Vagina (tissue), 2 donors: Measurements from ENCODE around the gene KMT5B. TPM values are rescaled to one million over a fixed set of nuclear protein-coding genes. Genes with fewer than 3 reads are reported as not detected.
"Not testable (repeated sequence)": the region's sequence is repeated elsewhere in the genome, so short reads cannot be mapped to it uniquely, and the experiment has no call there.

ENCODE experiments used
- DNase-seq, 2 donors: peaks; one replicate each; pipeline ENCODE4 v3.0.0-alpha.2; 2017; ENCODE audit errors: extremely low spot score in 2 of 2
- H3K27ac ChIP-seq: fragments of 200-600 bp; sonication (generic); one replicate; pipeline ENCODE4 v1.5.1; 2019
- H3K27me3 ChIP-seq: fragments of 200-600 bp; sonication (generic); one replicate; pipeline ENCODE4 v1.5.1; 2019
- H3K36me3 ChIP-seq, 2 donors: fragments of 200-600 bp; sonication (generic); one replicate each; pipeline ENCODE4 v1.5.1; 2017 to 2019
- H3K4me1 ChIP-seq: fragments of 200-600 bp; sonication (generic); one replicate; pipeline ENCODE4 v1.5.1; 2019
- H3K4me3 ChIP-seq, 2 donors: fragments of 200-600 bp; sonication (generic); 1 replicate in 1 of 2; 2 replicates in 1 of 2; pipeline ENCODE4 v1.5.1; 2016 to 2019
- H3K9me3 ChIP-seq: fragments of 200-600 bp; sonication (generic); one replicate; pipeline ENCODE4 v1.5.1; 2019
- POLR2A ChIP-seq, 2 donors: fragments of 450-650 bp; IDR thresholded peaks; one replicate each; pipeline ENCODE4 v1.6.1; 2017; ENCODE audit warnings: antibody characterized with exemption in 2 of 2, mild to moderate bottlenecking in 2 of 2, moderate library complexity in 2 of 2
- POLR2AphosphoS5 ChIP-seq, 2 donors: sonication (generic); formaldehyde crosslinking; IDR thresholded peaks; one replicate each; pipeline ENCODE4 v1.9.0; 2017; ENCODE audit warnings: antibody characterized with exemption in 2 of 2, mild to moderate bottlenecking in 2 of 2, low read depth in 1 of 2; ENCODE audit not compliant: insufficient read depth in 1 of 2
- intact Hi-C: fragments of 100-400 bp; cut with DNase I; formaldehyde crosslinking; loops from one replicate; pipeline ENCODE4 v1.15.1; 2023
- total RNA-seq: library from RNA; depleted of rRNA; stranded (reverse); fragments of >200 nt; gene quantifications from one replicate; pipeline ENCODE4 v1.2.3, GENCODE V29; 2016
- TF ChIP-seq, protein P1 (sequence below), 3 experiments: fragments of 450-650 bp in 2 of 3; fragments of 200-600 bp in 1 of 3; sonication (generic) in 1 of 3; IDR thresholded peaks; one replicate each; pipeline ENCODE4 v1.5.1; 2017 to 2019; ENCODE audit warnings: antibody characterized with exemption in 3 of 3, mild to moderate bottlenecking in 2 of 3, moderate library complexity in 2 of 3

The KMT5B gene
- total RNA-seq, 1 donor from 2014 or later, result 35.4 TPM

DNA sequence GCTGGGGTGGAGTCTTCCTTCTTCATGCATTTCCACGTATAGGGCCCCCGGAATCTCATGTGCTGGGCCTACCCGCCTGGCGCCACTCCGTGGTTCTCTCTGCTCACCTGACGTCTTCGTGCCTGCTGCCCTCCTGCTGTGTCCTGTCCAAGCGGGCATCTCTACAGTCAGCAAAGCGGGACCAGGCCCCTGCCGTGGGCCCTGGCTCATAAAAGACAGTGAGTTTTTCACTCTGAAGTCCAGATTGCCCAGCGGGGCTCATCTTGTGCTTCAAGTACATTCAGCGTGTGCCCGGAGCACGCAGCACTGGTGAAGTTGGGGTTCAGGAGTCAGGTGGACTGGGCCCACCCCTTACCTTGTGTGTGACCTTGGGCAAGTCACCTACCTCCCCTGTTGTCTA lies 41.3 kb upstream of the KMT5B start:
- TF ChIP-seq POLR2A (IDR thresholded peaks at IDR 0.05), result no peak
- TF ChIP-seq, protein P1, sequence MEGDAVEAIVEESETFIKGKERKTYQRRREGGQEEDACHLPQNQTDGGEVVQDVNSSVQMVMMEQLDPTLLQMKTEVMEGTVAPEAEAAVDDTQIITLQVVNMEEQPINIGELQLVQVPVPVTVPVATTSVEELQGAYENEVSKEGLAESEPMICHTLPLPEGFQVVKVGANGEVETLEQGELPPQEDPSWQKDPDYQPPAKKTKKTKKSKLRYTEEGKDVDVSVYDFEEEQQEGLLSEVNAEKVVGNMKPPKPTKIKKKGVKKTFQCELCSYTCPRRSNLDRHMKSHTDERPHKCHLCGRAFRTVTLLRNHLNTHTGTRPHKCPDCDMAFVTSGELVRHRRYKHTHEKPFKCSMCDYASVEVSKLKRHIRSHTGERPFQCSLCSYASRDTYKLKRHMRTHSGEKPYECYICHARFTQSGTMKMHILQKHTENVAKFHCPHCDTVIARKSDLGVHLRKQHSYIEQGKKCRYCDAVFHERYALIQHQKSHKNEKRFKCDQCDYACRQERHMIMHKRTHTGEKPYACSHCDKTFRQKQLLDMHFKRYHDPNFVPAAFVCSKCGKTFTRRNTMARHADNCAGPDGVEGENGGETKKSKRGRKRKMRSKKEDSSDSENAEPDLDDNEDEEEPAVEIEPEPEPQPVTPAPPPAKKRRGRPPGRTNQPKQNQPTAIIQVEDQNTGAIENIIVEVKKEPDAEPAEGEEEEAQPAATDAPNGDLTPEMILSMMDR (IDR thresholded peaks at IDR 0.05), result no peak
- TF ChIP-seq POLR2AphosphoS5 (IDR thresholded peaks at IDR 0.05; ENCODE audit: insufficient read depth in 1 of 2, low read depth in 1 of 2), result no peak
- intact Hi-C loops, result no loop called here
- Histone ChIP-seq H3K9me3 (no peaks in the 10 kb centered on the region), H3K36me3 (no peaks in the 10 kb centered on the region), H3K4me1 (peaks cover 26% of the 10 kb centered on the region), H3K27ac (no peak overlapping the region), H3K27me3 (no peaks in the 10 kb centered on the region), H3K4me3 (no peak overlapping the region)
- DNase-seq, result no peak

DNA sequence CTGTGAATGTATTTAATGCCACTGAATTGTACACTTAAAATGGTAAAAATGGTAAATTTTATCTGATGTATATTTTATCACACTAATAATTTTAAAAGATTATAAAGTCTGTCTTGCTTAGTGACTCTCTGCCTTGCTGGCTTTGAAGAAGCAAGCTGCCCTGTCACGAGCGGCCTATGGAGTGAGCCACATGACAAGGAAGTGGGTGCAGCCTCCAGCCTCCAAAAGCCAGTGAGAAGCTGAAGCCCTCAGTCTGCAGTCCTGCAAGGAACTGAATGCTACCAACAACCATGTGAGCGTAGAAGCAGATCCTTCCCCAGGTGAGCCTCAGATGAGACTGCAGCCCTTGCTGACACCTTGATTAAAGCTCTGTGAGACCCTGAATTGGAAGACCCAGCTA lies 38.7 kb upstream of the KMT5B start:
- no peak overlapping the region for H3K4me3 ChIP-seq
- DNase-seq, result no peak
- H3K36me3 ChIP-seq, result no peaks in the 10 kb centered on the region
- TF ChIP-seq, protein P1 (IDR thresholded peaks at IDR 0.05), result no peak
- TF ChIP-seq POLR2AphosphoS5 (IDR thresholded peaks at IDR 0.05; ENCODE audit: insufficient read depth in 1 of 2, low read depth in 1 of 2) (no peak), POLR2A (IDR thresholded peaks at IDR 0.05) (no peak)
- intact Hi-C loops, result no loop called here
- peaks cover 13% of the 10 kb centered on the region for H3K4me1 ChIP-seq
- no peaks in the 10 kb centered on the region for H3K27me3 ChIP-seq
- no peak overlapping the region for H3K27ac ChIP-seq
- no peaks in the 10 kb centered on the region for H3K9me3 ChIP-seq

DNA sequence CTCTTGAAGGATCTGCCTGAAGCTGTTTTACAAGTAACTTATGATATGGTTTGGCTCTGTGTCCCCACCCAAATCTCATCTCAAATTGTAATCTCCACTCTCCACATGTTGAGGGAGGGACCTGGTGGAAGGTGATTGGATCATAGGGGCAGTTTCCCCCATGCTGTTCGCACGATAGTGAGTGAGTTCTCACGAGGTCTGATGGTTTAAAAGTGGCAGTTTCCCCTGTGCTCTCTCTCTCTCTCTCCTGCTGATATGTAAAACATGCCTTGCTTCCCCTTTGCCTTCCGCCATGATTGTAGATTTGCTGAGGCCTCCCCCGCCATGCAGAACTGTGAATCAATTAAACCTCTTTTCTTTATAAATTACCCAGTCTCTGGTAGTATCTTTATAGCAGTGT lies 31.8 kb upstream of the KMT5B start:
- H3K4me1 ChIP-seq, H3K4me3 ChIP-seq, H3K27me3 ChIP-seq, intact Hi-C loops, H3K27ac ChIP-seq, DNase-seq, H3K36me3 ChIP-seq, H3K9me3 ChIP-seq: not testable (repeated sequence)

DNA sequence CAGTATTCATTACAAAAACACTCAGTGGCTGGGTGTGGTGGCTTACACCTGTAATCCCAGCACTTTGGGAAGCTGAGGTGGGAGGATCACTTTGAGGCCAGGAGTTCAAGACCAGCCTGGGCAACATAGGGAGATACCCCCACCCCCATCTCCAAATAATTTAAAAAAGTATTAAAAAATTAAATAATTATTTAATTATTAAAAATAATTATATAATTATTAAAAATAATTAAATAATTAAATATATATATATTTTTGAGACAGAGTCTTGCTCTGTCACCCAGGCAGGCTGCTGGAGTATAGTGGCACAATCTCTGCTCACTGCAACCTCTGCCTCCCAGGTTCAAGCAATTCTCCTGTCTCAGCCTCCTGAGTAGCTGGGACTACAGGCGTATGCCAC lies 30.8 kb upstream of the KMT5B start:
- DNase-seq, H3K4me3 ChIP-seq, H3K4me1 ChIP-seq, H3K27me3 ChIP-seq, H3K36me3 ChIP-seq, intact Hi-C loops, H3K27ac ChIP-seq, H3K9me3 ChIP-seq: not testable (repeated sequence)

DNA sequence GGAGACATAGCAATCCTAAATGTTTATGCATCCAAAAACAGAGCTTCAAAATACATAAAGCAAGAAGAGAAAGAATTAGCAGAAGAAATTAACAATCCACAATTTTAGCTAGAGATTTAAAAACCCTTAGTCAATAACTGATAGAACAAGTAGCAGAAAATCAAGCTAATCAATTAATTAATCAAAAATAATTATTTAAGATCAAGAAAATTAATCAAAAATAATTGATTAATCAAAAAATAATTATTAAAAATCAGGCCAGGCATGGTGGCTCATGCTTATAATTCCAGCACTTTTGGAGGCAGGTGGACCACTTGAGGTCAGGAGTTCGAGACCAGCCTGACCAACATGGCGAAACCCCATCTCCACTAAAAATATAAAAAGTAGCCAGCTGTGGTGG lies 29.5 kb upstream of the KMT5B start:
- Histone ChIP-seq H3K27me3 (no peaks in the 10 kb centered on the region), H3K9me3 (no peaks in the 10 kb centered on the region), H3K27ac (no peak overlapping the region), H3K4me1 (no peaks in the 10 kb centered on the region), H3K4me3 (no peak overlapping the region), H3K36me3 (no peaks in the 10 kb centered on the region)
- intact Hi-C loops, result no loop called here
- TF ChIP-seq, protein P1 (IDR thresholded peaks at IDR 0.05), result no peak
- TF ChIP-seq POLR2A (IDR thresholded peaks at IDR 0.05) (no peak), POLR2AphosphoS5 (IDR thresholded peaks at IDR 0.05; ENCODE audit: insufficient read depth in 1 of 2, low read depth in 1 of 2) (no peak)
- no peak for DNase-seq

DNA sequence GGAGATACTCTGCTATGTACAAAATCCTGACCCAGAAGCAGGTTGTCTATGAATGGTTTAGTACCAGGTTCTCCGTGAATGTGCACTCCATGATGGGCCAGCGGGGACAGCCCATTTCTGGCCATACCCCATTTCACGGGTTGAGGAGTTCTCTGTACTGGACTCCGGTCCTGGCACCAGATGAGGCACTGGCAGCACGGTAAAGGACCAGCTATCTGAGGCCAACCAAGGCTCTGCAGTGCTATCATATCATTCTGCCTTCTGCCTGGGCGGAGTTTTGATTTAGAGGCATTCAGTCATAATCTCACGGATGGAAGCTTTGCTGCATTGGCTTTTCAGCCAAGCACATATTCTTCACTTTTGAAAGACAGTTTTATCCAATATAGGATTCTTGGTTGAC lies 18.5 kb upstream of the KMT5B start:
- Histone ChIP-seq H3K36me3 (no peaks in the 10 kb centered on the region), H3K4me1 (no peaks in the 10 kb centered on the region), H3K27me3 (no peaks in the 10 kb centered on the region), H3K4me3 (no peak overlapping the region), H3K9me3 (no peaks in the 10 kb centered on the region), H3K27ac (no peak overlapping the region)
- intact Hi-C loops, result no loop called here
- DNase-seq, result no peak
- TF ChIP-seq, protein P1 (IDR thresholded peaks at IDR 0.05), result no peak
- no peak for TF ChIP-seq POLR2AphosphoS5 (IDR thresholded peaks at IDR 0.05; ENCODE audit: insufficient read depth in 1 of 2, low read depth in 1 of 2)
- no peak for TF ChIP-seq POLR2A (IDR thresholded peaks at IDR 0.05)
